Spleen (tissue), 11 donors: ENCODE data around the gene NOG. TPM values are rescaled to one million over a fixed set of nuclear protein-coding genes. Genes with fewer than 3 reads are reported as not detected.

Experiments used
- DNase-seq: peaks from one replicate; pipeline ENCODE4 v3.0.0-alpha.2; 2020
- H3K27ac ChIP-seq, 8 donors: fragments of 200-600 bp; sonication (generic) in 7 of 8; 1 replicate in 4 of 8; 2 replicates in 4 of 8; pipeline versions ENCODE4 v1.5.0 to v1.8.0; 2016 to 2021; ENCODE audit warnings: inconsistent platforms in 4 of 8, mild to moderate bottlenecking in 4 of 8, moderate library complexity in 1 of 8
- H3K27me3 ChIP-seq, 7 donors: fragments of 200-600 bp; sonication (generic) in 6 of 7; replicated peaks in 1 of 7; 1 replicate in 4 of 7; 2 replicates in 3 of 7; pipeline versions ENCODE4 v1.5.0 to v1.8.0; 2016 to 2021; ENCODE audit warnings: inconsistent platforms in 3 of 7, mild to moderate bottlenecking in 1 of 7
- H3K36me3 ChIP-seq, 6 donors: fragments of 200-600 bp; sonication (generic) in 5 of 6; 1 replicate in 4 of 6; 2 replicates in 2 of 6; pipeline versions ENCODE4 v1.5.0 to v1.8.0; 2016 to 2021; ENCODE audit warnings: inconsistent platforms in 2 of 6
- H3K4me1 ChIP-seq, 6 donors: fragments of 200-600 bp; sonication (generic) in 5 of 6; 1 replicate in 3 of 6; 2 replicates in 3 of 6; pipeline versions ENCODE4 v1.5.0 to v1.8.0; 2016 to 2021; ENCODE audit warnings: inconsistent platforms in 3 of 6
- H3K4me3 ChIP-seq, 8 donors: fragments of 200-600 bp; sonication (generic) in 7 of 8; 1 replicate in 4 of 8; 2 replicates in 4 of 8; pipeline versions ENCODE4 v1.5.0 to v1.8.0; 2016 to 2021; ENCODE audit warnings: inconsistent platforms in 4 of 8, mild to moderate bottlenecking in 4 of 8, moderate library complexity in 2 of 8
- H3K9me3 ChIP-seq, 8 donors: fragments of 200-600 bp; sonication (generic) in 7 of 8; 1 replicate in 4 of 8; 2 replicates in 4 of 8; pipeline versions ENCODE4 v1.5.0 to v1.8.0; 2016 to 2021; ENCODE audit warnings: inconsistent platforms in 4 of 8
- POLR2A ChIP-seq, 3 donors: fragments of 450-650 bp; IDR thresholded peaks; one replicate each; pipeline ENCODE4 v1.5.1; 2017; ENCODE audit warnings: antibody characterized with exemption in 3 of 3, mild to moderate bottlenecking in 1 of 3
- POLR2AphosphoS5 ChIP-seq, 3 donors: sonication (generic); formaldehyde crosslinking; IDR thresholded peaks; one replicate each; pipeline ENCODE4 v1.5.1; 2017; ENCODE audit warnings: antibody characterized with exemption in 3 of 3
- WGBS, 5 donors: extraction: QIAGEN DNeasy Blood & Tissue Kit in 3 of 5; methylation state at CpG; one replicate each; pipeline versions ENCODE4 v1.1.5 to v1.1.7; 2013 to 2018; 5-methylcytosine and 5-hydroxymethylcytosine counted together
- intact Hi-C: fragments of 100-400 bp; cut with DNase I; formaldehyde crosslinking; loops from one replicate; pipeline ENCODE4 v1.15.0; 2023; ENCODE audit warnings: low total_unique reads
- polyA plus RNA-seq, 3 donors: library from polyadenylated mRNA; stranded (reverse); fragments of 200-250 nt; gene quantifications; one replicate each; pipeline ENCODE4 v1.2.1, GENCODE V29; 2013
- total RNA-seq, 7 donors: library from RNA; depleted of rRNA in 3 of 7; stranded (reverse); fragments of >200 nt in 3 of 7; fragmentation: NEBNext Ultra II Directional in 4 of 7; extraction: Animal tissue kit (Norgen Biotek cat#: 25700) in 4 of 7; gene quantifications; one replicate each; pipeline versions ENCODE4 v1.1.0 to v1.2.1, GENCODE V29; 2016 to 2021
- TF ChIP-seq, protein P1 (sequence below), 11 experiments: fragments of 200-600 bp in 7 of 11; fragments of 450-650 bp in 4 of 11; sonication (generic) in 4 of 11; IDR thresholded peaks in 8 of 11; conservative IDR thresholded peaks in 3 of 11; 1 replicate in 7 of 11; 2 replicates in 4 of 11; pipeline versions ENCODE4 v1.4.0 to v1.8.0; 2016 to 2021; ENCODE audit warnings: antibody characterized with exemption in 11 of 11, inconsistent platforms in 4 of 11, mild to moderate bottlenecking in 1 of 11
- donor health status: healthy with polysubstance abuse.
- donor health status: DM: no; HTN: no; CAD: no; lungs with moderate emphysema.
- donor health status: DM: no; HTN: no; CAD: no.
- donor health status: Bipolar disorder and iron deficiency.
- donor health status: healthy.
- donor health status: DM: no; HTN: no; CAD: no.
- donor health status: DM: yes; HTN: yes; CAD: no.

Gene NOG
- total and polyA plus RNA-seq, 10 donors: 0.04 to 1.3 (median 0.54) TPM; not detected in 3

DNA sequence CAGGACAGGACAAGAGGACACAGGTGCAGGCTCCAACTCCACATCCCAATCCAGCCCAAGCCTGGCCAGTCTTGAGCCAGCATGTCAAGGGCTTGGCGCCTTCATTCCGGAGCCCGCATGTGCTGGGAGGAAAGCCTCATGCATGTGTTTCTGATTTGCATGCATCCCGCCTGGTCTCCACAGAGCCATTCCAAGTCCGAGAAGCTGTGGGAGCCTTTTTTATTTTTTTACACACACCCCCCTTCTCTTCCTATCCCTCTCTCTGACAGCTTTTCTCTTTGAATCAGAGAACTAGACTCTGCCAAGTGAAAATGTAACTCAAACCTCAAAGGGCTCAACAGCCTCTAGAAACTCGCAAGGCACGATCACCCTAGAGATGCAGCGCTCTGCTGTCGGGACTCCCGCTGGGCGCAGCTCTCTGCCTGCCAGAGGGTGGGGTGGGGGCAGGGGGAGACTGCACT, 45.1 kb downstream of the NOG start:
- H3K4me1 ChIP-seq: no peaks in the 10 kb centered on the region
- intact Hi-C loops: no loop called here
- DNase-seq: no peak
- no peaks in the 10 kb centered on the region for H3K9me3 ChIP-seq
- no peak overlapping the region for H3K4me3 ChIP-seq
- TF ChIP-seq POLR2AphosphoS5 (IDR thresholded peaks at IDR 0.05) (no peak), POLR2A (IDR thresholded peaks at IDR 0.05) (no peak)
- H3K27me3 ChIP-seq: peaks cover 0 to 11% (median 0%) of the 10 kb centered on the region in 7 donors
- 72 to 81% (median 80%) methylated on average over 11 of the region's 11 CpGs for WGBS, 5 donors
- H3K36me3 ChIP-seq: no peaks in the 10 kb centered on the region
- H3K27ac ChIP-seq: no peak overlapping the region

DNA sequence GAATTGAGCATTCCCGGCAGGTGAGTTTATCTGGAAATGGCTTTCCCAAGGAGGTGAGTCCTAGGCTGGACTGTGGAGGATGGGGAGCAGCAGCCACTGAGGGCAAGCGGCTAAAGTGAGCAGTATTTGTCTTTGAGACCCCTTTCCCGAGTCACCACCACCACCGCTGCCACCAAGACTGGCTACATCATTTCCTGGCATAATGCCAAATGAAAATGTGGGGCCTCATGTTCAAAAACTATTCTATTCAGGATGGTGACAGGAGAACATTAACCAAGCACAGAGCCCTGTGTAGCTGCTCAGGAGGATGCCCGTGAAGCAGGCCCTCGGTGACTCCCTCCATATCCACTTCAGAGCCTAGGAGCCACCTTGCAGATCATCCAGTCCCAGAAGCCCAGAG, 46.0 kb downstream of the NOG start:
- Histone ChIP-seq H3K9me3 (no peaks in the 10 kb centered on the region), H3K36me3 (no peaks in the 10 kb centered on the region), H3K27ac (no peak overlapping the region), H3K27me3 (peaks cover 0 to 11% (median 0%) of the 10 kb centered on the region in 7 donors), H3K4me3 (no peak overlapping the region), H3K4me1 (no peaks in the 10 kb centered on the region)
- TF ChIP-seq, protein P1, sequence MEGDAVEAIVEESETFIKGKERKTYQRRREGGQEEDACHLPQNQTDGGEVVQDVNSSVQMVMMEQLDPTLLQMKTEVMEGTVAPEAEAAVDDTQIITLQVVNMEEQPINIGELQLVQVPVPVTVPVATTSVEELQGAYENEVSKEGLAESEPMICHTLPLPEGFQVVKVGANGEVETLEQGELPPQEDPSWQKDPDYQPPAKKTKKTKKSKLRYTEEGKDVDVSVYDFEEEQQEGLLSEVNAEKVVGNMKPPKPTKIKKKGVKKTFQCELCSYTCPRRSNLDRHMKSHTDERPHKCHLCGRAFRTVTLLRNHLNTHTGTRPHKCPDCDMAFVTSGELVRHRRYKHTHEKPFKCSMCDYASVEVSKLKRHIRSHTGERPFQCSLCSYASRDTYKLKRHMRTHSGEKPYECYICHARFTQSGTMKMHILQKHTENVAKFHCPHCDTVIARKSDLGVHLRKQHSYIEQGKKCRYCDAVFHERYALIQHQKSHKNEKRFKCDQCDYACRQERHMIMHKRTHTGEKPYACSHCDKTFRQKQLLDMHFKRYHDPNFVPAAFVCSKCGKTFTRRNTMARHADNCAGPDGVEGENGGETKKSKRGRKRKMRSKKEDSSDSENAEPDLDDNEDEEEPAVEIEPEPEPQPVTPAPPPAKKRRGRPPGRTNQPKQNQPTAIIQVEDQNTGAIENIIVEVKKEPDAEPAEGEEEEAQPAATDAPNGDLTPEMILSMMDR (IDR thresholded peaks at IDR 0.05 in 8 of 11, conservative IDR thresholded peaks at IDR 0.05 in 3 of 11): no peak
- TF ChIP-seq POLR2AphosphoS5 (IDR thresholded peaks at IDR 0.05): no peak
- no peak for TF ChIP-seq POLR2A (IDR thresholded peaks at IDR 0.05)
- 73 to 90% (median 83%) methylated on average over 6 of the region's 6 CpGs for WGBS, 5 donors
- intact Hi-C loops: no loop called here
- DNase-seq: no peak

DNA sequence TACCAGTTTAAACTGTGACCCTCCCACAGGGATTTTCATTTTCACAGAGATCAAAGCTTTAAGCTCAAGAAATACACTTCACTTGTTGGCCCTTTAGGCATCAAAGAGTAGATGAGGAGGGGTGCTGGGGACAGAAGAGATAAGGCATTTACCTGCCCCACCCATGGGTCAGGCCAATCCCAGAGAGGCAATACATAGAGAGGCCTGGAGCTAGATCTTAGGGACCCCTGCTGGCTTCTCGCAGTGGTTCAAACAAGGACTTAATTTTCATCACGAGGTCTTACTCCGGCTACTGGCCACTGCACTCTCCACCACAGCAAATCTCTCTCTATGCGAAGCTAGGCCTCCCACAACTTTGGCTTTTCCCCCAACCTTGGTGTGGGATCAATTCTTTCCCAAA, 46.6 kb downstream of the NOG start:
- no peak for TF ChIP-seq POLR2AphosphoS5 (IDR thresholded peaks at IDR 0.05)
- TF ChIP-seq, protein P1 (IDR thresholded peaks at IDR 0.05 in 8 of 11, conservative IDR thresholded peaks at IDR 0.05 in 3 of 11): no peak
- no peak for TF ChIP-seq POLR2A (IDR thresholded peaks at IDR 0.05)
- Histone ChIP-seq H3K9me3 (no peaks in the 10 kb centered on the region), H3K4me1 (no peaks in the 10 kb centered on the region), H3K36me3 (no peaks in the 10 kb centered on the region), H3K27me3 (peaks cover 0 to 11% (median 0%) of the 10 kb centered on the region in 7 donors), H3K27ac (no peak overlapping the region), H3K4me3 (no peak overlapping the region)
- intact Hi-C loops: no loop called here
- WGBS, 5 donors: 79 to 86% (median 82%) methylated on average over 4 of the region's 4 CpGs
- DNase-seq: no peak

DNA sequence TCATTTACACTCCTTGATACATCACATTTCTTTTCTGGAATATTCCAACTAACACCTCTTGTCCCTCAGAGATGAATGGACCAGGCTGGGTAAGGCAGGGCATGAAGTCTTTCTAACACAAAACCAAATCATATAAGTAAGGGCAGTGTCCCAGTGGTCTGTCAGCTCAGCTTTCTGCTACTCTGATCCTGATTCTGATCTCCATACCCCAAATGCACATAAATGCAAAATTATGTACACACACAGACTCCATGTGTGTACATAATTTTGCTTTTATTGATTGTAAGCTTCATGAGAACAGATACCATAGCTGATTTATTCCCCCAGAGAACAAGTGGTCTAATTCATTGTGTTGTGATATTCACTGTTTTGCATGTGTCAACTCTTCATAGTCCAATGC, 47.9 kb downstream of the NOG start:
- Histone ChIP-seq H3K36me3 (no peaks in the 10 kb centered on the region), H3K4me3 (no peak overlapping the region), H3K4me1 (no peaks in the 10 kb centered on the region), H3K9me3 (no peaks in the 10 kb centered on the region), H3K27me3 (peaks cover 0 to 11% (median 0%) of the 10 kb centered on the region in 7 donors), H3K27ac (no peak overlapping the region)
- TF ChIP-seq, protein P1 (IDR thresholded peaks at IDR 0.05 in 8 of 11, conservative IDR thresholded peaks at IDR 0.05 in 3 of 11): no peak
- TF ChIP-seq POLR2AphosphoS5 (IDR thresholded peaks at IDR 0.05) (no peak), POLR2A (IDR thresholded peaks at IDR 0.05) (no peak)
- intact Hi-C loops: no loop called here
- no peak for DNase-seq

DNA sequence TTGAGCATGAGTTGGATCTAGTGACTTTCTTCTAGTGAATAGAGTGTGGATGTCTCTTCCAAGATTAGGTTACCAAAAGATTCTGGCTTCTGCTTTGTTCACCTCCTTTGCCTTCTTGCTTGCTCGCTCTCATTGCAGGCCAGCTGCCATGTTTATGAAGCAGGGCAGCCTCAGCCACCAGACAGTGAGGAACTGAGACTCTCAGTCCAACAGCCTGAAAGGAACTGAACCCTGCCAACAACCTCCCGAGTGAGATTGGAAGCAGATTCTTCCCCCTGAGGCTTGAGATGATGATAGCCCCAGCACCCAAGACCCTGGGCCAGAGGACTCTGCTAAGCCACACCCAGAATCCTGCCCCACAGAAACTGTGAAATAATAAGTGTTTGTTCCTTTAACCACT, 48.4 kb downstream of the NOG start:
- no peak for DNase-seq
- H3K4me3 ChIP-seq: no peak overlapping the region
- H3K27me3 ChIP-seq: peaks cover 0 to 11% (median 0%) of the 10 kb centered on the region in 7 donors
- H3K36me3 ChIP-seq: no peaks in the 10 kb centered on the region
- no peaks in the 10 kb centered on the region for H3K9me3 ChIP-seq
- H3K27ac ChIP-seq: no peak overlapping the region
- no peaks in the 10 kb centered on the region for H3K4me1 ChIP-seq
- WGBS, 5 donors: 60 to 71% (median 65%) methylated on average over 2 of the region's 2 CpGs
- no peak for TF ChIP-seq POLR2AphosphoS5 (IDR thresholded peaks at IDR 0.05)
- intact Hi-C loops: no loop called here
